ENCODE results near the gene MESD. TPM values are rescaled to one million over a fixed set of nuclear protein-coding genes. Genes with fewer than 3 reads are reported as not detected.

MESD gene
- total RNA-seq, 6 experiments from 2014 or later, result 31.8 to 42.1 (median 38.3) TPM

GRCh38 chr15:80913541-80913940 is 76.1 kb downstream of the MESD start:
- H3K27ac Mint-ChIP-seq, result no peak overlapping the region
- TF ChIP-seq CTCF (IDR thresholded peaks at IDR 0.05), result no peak
- H3K4me1 Mint-ChIP-seq (ENCODE audit: low read depth), result no peaks in the 10 kb centered on the region
- H3K36me3 Mint-ChIP-seq (ENCODE audit: low read depth), result peaks cover 14% of the 10 kb centered on the region
- H3K9me3 Mint-ChIP-seq, result peaks cover 5% of the 10 kb centered on the region; the same call in 1 of the 2 replicates
- DNase-seq, result no peak
- no peak overlapping the region for H3K4me3 Mint-ChIP-seq
- peaks cover 27% of the 10 kb centered on the region for H3K27me3 Mint-ChIP-seq (ENCODE audit: insufficient read depth)

GRCh38 chr15:80912673-80913072 is 76.9 kb downstream of the MESD start:
- H3K27ac Mint-ChIP-seq, result no peak overlapping the region
- peaks cover 14% of the 10 kb centered on the region for H3K36me3 Mint-ChIP-seq (ENCODE audit: low read depth)
- TF ChIP-seq CTCF (IDR thresholded peaks at IDR 0.05), result no peak
- no peak overlapping the region for H3K4me3 Mint-ChIP-seq
- no peaks in the 10 kb centered on the region for H3K4me1 Mint-ChIP-seq (ENCODE audit: low read depth)
- H3K9me3 Mint-ChIP-seq, result peaks cover 5% of the 10 kb centered on the region; the same call in 1 of the 2 replicates
- DNase-seq, result no peak
- H3K27me3 Mint-ChIP-seq (ENCODE audit: insufficient read depth), result peaks cover 24% of the 10 kb centered on the region

- Mint-ChIP-seq H3K36me3 (ENCODE audit: low read depth) (peaks cover 14% of the 10 kb centered on the region), H3K4me1 (ENCODE audit: low read depth) (no peaks in the 10 kb centered on the region), H3K27ac (no peak overlapping the region), H3K27me3 (ENCODE audit: insufficient read depth) (peaks cover 24% of the 10 kb centered on the region), H3K9me3 (peaks cover 5% of the 10 kb centered on the region; the same call in 1 of the 2 replicates), H3K4me3 (no peak overlapping the region)
- TF ChIP-seq CTCF (IDR thresholded peaks at IDR 0.05), result no peak
- no peak for DNase-seq
Measured at GRCh38 chr15:80911821-80912220, 77.8 kb downstream of the MESD start.

- no peak for TF ChIP-seq CTCF (IDR thresholded peaks at IDR 0.05)
- Mint-ChIP-seq H3K4me3 (no peak overlapping the region), H3K9me3 (peaks cover 5% of the 10 kb centered on the region; the same call in 1 of the 2 replicates), H3K27ac (no peak overlapping the region), H3K4me1 (ENCODE audit: low read depth) (peaks cover 14% of the 10 kb centered on the region; the same call in 1 of the 2 replicates), H3K27me3 (ENCODE audit: insufficient read depth) (peaks cover 17% of the 10 kb centered on the region), H3K36me3 (ENCODE audit: low read depth) (peaks cover 14% of the 10 kb centered on the region)
- no peak for DNase-seq
Measured at GRCh38 chr15:80906159-80906766, 83.4 kb downstream of the MESD start.

- TF ChIP-seq CTCF (IDR thresholded peaks at IDR 0.05), result no peak
- Mint-ChIP-seq H3K27me3 (ENCODE audit: insufficient read depth) (peaks cover 10% of the 10 kb centered on the region), H3K9me3 (peaks cover 5% of the 10 kb centered on the region; the same call in 1 of the 2 replicates), H3K36me3 (ENCODE audit: low read depth) (peaks cover 14% of the 10 kb centered on the region), H3K4me1 (ENCODE audit: low read depth) (peaks cover 23% of the 10 kb centered on the region), H3K27ac (no peak overlapping the region), H3K4me3 (no peak overlapping the region)
- DNase-seq, result no peak
Measured at GRCh38 chr15:80904998-80905397, 84.6 kb downstream of the MESD start.
